GM21825 (cell line): ENCODE results near the gene PIF1.
A peak's percentile ranks its signal among the peaks of the same experiment; 100 is the strongest.
"Not testable (repeated sequence)": the region's sequence is repeated elsewhere in the genome, so short reads cannot be mapped to it uniquely, and the experiment has no call there.

Experiments
- ATAC-seq: cut with Tn5 transposase; IDR thresholded peaks from one replicate; pipeline ENCODE4 v1.9.1; 2021; ENCODE audit warnings: mild to moderate bottlenecking, moderate library complexity; ENCODE audit not compliant: unreplicated experiment

PIF1 gene

GRCh38 chr15:64813075-64813474, 12.4 kb downstream of the PIF1 start:
- ATAC-seq: peak; percentile 43

GRCh38 chr15:64810497-64811326, 14.7 kb downstream of the PIF1 start:
- ATAC-seq: no peak

- ATAC-seq: no peak
Measured at GRCh38 chr15:64809649-64810496, 15.6 kb downstream of the PIF1 start.

GRCh38 chr15:64808785-64809453, 16.5 kb downstream of the PIF1 start:
- no peak for ATAC-seq

GRCh38 chr15:64807751-64808222, 17.7 kb downstream of the PIF1 start:
- ATAC-seq: no peak

- ATAC-seq: no peak
Measured at GRCh38 chr15:64807051-64807749, 18.2 kb downstream of the PIF1 start.

GRCh38 chr15:64806509-64806908, 18.9 kb downstream of the PIF1 start:
- ATAC-seq: no peak

GRCh38 chr15:64804619-64805018, 20.8 kb downstream of the PIF1 start:
- no peak for ATAC-seq

- ATAC-seq: no peak
Measured at GRCh38 chr15:64803526-64803925, 21.9 kb downstream of the PIF1 start.

GRCh38 chr15:64800476-64800875, 25.0 kb downstream of the PIF1 start:
- no peak for ATAC-seq

- ATAC-seq: not testable (repeated sequence)
Measured at GRCh38 chr15:64798905-64799304, 26.5 kb downstream of the PIF1 start.

GRCh38 chr15:64795921-64796320, 29.5 kb downstream of the PIF1 start:
- not testable (repeated sequence) for ATAC-seq

GRCh38 chr15:64795299-64795698, 30.1 kb downstream of the PIF1 start:
- not testable (repeated sequence) for ATAC-seq

- ATAC-seq: no peak
Measured at GRCh38 chr15:64792282-64792681, 33.2 kb downstream of the PIF1 start.

- no peak for ATAC-seq
Measured at GRCh38 chr15:64791401-64791800, 34.0 kb downstream of the PIF1 start.

GRCh38 chr15:64783796-64784195, 41.7 kb downstream of the PIF1 start:
- ATAC-seq: no peak

GRCh38 chr15:64782751-64783150, 42.7 kb downstream of the PIF1 start:
- ATAC-seq: no peak

- no peak for ATAC-seq
Measured at GRCh38 chr15:64781299-64781698, 44.1 kb downstream of the PIF1 start.

- ATAC-seq: no peak
Measured at GRCh38 chr15:64780600-64781156, 44.8 kb downstream of the PIF1 start.

- ATAC-seq: no peak
Measured at GRCh38 chr15:64779630-64780029, 45.8 kb downstream of the PIF1 start.
